OCI-LY1 (cell line): Measurements from ENCODE around the gene PAK2.

ENCODE experiments used
- H2AFZ ChIP-seq: fragments of 200-600 bp; sonication (generic), shearing (Covaris generic); 2 replicates; pipeline ENCODE4 v1.6.0; 2014; ENCODE audit warnings: antibody characterized with exemption, mild to moderate bottlenecking, low read length
- H3F3A ChIP-seq: fragments of 200-600 bp; sonication (generic), shearing (Covaris generic); 2 replicates; pipeline ENCODE4 v1.6.0; 2014; ENCODE audit warnings: mild to moderate bottlenecking, antibody characterized with exemption, low read length, moderate library complexity; ENCODE audit not compliant: insufficient read depth
- H3K27ac ChIP-seq: fragments of 200-600 bp; sonication (generic); 2 replicates; pipeline ENCODE4 v1.5.1; 2014; ENCODE audit warnings: low read length, mixed run types, mild to moderate bottlenecking, low read depth; ENCODE audit not compliant: poor library complexity, severe bottlenecking
- H3K27me3 ChIP-seq: fragments of 200-600 bp; sonication (generic); 2 replicates; pipeline ENCODE4 v1.6.0; 2014; ENCODE audit warnings: antibody characterized with exemption, mild to moderate bottlenecking, low read length, moderate library complexity; ENCODE audit not compliant: insufficient read depth
- H3K36me3 ChIP-seq: fragments of 200-600 bp; sonication (generic); 2 replicates; pipeline ENCODE4 v1.6.1; 2014; ENCODE audit warnings: mild to moderate bottlenecking, antibody characterized with exemption, low read length, moderate library complexity, mixed read lengths; ENCODE audit not compliant: insufficient read depth
- H3K4me1 ChIP-seq: fragments of 200-600 bp; sonication (generic); 2 replicates; pipeline ENCODE4 v1.5.1; 2014; ENCODE audit warnings: mild to moderate bottlenecking, low read length, moderate library complexity; ENCODE audit not compliant: insufficient read depth, severe bottlenecking
- H3K4me2 ChIP-seq: fragments of 200-600 bp; sonication (generic), shearing (Covaris generic); 2 replicates; pipeline ENCODE4 v1.6.1; 2014; ENCODE audit warnings: low read length
- H3K4me3 ChIP-seq: fragments of 200-600 bp; sonication (generic); 2 replicates; pipeline ENCODE4 v1.5.1; 2014; ENCODE audit warnings: low read length, low read depth, mild to moderate bottlenecking, mixed read lengths; ENCODE audit not compliant: poor library complexity, severe bottlenecking
- H3K79me2 ChIP-seq: fragments of 200-600 bp; shearing (Covaris generic); 2 replicates; pipeline ENCODE4 v1.6.1; 2016; ENCODE audit warnings: mixed run types, low read length, mixed read lengths; ENCODE audit not compliant: insufficient read depth
- H3K9ac ChIP-seq: fragments of 200-600 bp; sonication (generic), shearing (Covaris generic); 2 replicates; pipeline ENCODE4 v1.6.1; 2014; ENCODE audit warnings: mild to moderate bottlenecking, low read length, mixed read lengths
- H3K9me2 ChIP-seq: fragments of 200-600 bp; sonication (generic), shearing (Covaris generic); 2 replicates; pipeline ENCODE4 v1.6.1; 2014; ENCODE audit warnings: low read depth, mild to moderate bottlenecking, low read length, mixed read lengths
- H3K9me3 ChIP-seq: fragments of 200-600 bp; shearing (Covaris generic); 2 replicates; pipeline ENCODE4 v1.6.1; 2014; ENCODE audit warnings: low read length, mixed read lengths
- H4K20me1 ChIP-seq: fragments of 200-600 bp; sonication (generic), shearing (Covaris generic); 2 replicates; pipeline ENCODE4 v1.6.0; 2016; ENCODE audit warnings: mild to moderate bottlenecking, low read length; ENCODE audit not compliant: insufficient read depth
- EZH2 ChIP-seq: fragments of 200-600 bp; sonication (generic), shearing (Covaris generic); IDR thresholded peaks from 2 replicates; pipeline ENCODE4 v1.8.0; 2017; ENCODE audit warnings: borderline replicate concordance, mixed run types, mild to moderate bottlenecking, antibody characterized with exemption, low read length, moderate library complexity, mixed read lengths
- TF ChIP-seq, protein P1 (sequence below): fragments of 200-600 bp; sonication (generic), shearing (Covaris generic); IDR thresholded peaks from 2 replicates; pipeline ENCODE4 v1.5.1; 2017; ENCODE audit warnings: mild to moderate bottlenecking, antibody characterized with exemption, low read length, moderate library complexity, mixed read lengths

PAK2 gene

DNA sequence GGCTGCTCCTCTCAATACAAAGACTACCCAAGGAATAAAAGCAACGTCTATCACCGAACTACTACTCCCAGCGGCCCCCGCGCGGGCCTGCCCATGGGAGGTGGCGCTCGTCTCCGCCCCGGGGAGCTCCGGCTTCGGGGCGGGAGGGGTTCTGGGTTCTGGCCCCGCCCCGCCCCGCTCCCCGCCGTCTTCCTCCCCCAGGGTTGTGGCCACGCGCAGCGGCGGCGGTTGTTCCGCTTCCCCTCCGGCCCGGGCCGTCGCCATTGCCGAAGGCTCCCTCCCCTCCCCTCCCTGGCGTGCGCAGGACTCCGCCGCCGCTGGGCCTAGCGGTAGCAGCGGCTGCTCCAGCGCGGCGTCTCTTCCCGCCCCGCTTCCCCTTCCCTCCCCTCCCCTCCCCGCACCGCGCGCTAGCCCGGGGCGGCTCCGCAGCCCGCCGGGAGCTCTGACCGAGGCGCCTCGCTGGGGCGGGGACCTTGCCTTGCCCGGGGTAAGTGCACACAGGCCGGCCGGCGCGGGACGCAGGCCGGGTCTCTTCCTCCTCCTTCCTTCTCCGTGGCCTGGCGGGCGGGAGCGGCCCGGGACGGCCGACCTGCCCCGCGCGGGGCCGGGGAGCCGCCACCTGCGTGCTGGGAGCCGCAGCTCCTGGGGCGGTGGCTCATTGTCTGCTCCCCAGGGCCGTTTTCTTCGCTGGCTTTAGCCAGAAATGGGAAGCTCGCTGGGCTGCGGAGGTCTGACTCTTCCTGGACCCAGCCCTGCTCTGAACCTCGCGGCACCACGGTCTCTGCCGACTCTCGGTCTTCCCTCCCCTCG lies at the start of gene PAK2:
TSS of gene PAK2 (plus strand) at position 187 of the 810 bp plus-strand sequence. CDS start 42,790 bp downstream, outside the sequence.
- H3K4me2 ChIP-seq = peak within 1 kb of the TSS; percentile 90
- H3K79me2 ChIP-seq = peaks cover 49% of the 10 kb centered on the region
- H3K27me3 ChIP-seq = no peaks in the 10 kb centered on the region
- H3K9me2 ChIP-seq = no peaks in the 10 kb centered on the region
- H4K20me1 ChIP-seq = no peaks in the 10 kb centered on the region
- peak within 1 kb of the TSS; percentile 80 for H3K27ac ChIP-seq
- H3K4me3 ChIP-seq = peak within 1 kb of the TSS; percentile 88
- no peaks in the 10 kb centered on the region for H3F3A ChIP-seq
- peaks cover 19% of the 10 kb centered on the region for H3K4me1 ChIP-seq
- no peak within 1 kb of the TSS for H2AFZ ChIP-seq
- H3K9me3 ChIP-seq = peaks cover 6% of the 10 kb centered on the region
- TF ChIP-seq EZH2 = no peak
- TF ChIP-seq, protein P1, sequence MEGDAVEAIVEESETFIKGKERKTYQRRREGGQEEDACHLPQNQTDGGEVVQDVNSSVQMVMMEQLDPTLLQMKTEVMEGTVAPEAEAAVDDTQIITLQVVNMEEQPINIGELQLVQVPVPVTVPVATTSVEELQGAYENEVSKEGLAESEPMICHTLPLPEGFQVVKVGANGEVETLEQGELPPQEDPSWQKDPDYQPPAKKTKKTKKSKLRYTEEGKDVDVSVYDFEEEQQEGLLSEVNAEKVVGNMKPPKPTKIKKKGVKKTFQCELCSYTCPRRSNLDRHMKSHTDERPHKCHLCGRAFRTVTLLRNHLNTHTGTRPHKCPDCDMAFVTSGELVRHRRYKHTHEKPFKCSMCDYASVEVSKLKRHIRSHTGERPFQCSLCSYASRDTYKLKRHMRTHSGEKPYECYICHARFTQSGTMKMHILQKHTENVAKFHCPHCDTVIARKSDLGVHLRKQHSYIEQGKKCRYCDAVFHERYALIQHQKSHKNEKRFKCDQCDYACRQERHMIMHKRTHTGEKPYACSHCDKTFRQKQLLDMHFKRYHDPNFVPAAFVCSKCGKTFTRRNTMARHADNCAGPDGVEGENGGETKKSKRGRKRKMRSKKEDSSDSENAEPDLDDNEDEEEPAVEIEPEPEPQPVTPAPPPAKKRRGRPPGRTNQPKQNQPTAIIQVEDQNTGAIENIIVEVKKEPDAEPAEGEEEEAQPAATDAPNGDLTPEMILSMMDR = no peak
- H3K9ac ChIP-seq = peak within 1 kb of the TSS; percentile 95
- H3K36me3 ChIP-seq = peaks cover 22% of the 10 kb centered on the region

DNA sequence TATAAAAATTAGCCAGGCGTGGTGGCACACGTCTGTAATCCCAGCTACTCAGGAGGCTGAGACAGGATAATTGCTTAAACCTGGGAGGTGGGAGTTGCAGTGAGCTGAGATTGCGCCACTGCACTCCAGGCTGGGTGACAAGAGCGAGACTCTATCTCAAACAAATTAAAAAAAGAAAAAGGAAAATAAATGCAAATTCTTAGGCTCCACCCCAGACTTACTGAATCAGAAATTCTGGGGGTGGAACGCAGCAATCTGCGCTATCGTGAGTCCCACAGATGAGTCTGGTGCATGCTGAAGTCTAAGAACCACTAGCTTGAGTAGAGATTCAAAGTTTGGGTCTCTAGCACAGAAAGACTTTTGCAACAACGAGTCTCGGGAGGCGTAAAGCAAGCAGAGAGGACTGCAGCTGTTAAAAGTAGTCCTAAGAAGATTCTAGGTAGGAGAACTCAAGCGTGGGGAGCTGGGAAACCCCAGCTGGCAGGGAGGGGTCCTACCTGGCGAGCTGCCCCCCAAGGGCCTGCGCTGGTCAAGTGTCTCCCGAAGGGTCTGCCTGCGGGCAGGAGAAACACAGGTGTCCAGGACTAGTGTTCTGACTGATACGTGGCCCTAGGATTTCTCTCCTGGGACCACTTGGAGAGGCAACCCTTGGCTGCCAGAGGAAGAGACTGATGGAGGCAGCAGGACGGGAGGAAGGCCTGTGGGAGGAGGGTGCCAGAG lies 49.6 kb upstream of the PAK2 start:
- Histone ChIP-seq H3F3A (no peaks in the 10 kb centered on the region), H3K4me3 (no peak overlapping the region), H3K4me1 (peaks cover 2% of the 10 kb centered on the region), H3K27me3 (no peaks in the 10 kb centered on the region), H3K9me2 (no peaks in the 10 kb centered on the region), H3K36me3 (no peaks in the 10 kb centered on the region), H3K9me3 (no peaks in the 10 kb centered on the region), H3K4me2 (no peak overlapping the region), H3K9ac (no peak overlapping the region), H3K79me2 (no peaks in the 10 kb centered on the region), H2AFZ (no peak overlapping the region), H4K20me1 (no peaks in the 10 kb centered on the region), H3K27ac (no peak overlapping the region)
- TF ChIP-seq, protein P1 = no peak
- no peak for TF ChIP-seq EZH2

DNA sequence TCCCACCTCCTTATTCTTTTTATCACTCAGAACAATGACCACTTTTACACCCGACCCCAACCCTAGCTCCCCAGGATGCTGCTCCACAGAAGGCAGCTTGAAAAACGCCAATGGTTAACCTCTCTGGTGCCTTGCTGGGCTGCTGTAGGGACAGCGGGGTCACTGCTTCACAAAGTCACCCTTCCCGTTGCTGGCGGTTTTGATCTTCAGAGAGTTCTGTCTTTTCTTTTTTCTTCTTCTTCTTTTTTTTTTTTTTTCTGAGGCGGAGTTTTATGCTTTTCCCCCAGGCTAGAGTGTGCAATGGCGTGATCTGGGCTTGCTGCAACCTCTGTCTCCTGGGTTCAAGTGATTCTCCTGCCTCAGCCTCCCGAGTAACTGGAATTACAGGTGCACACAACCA lies 48.3 kb upstream of the PAK2 start:
- no peaks in the 10 kb centered on the region for H3K27me3 ChIP-seq
- H3F3A ChIP-seq = no peaks in the 10 kb centered on the region
- no peaks in the 10 kb centered on the region for H3K9me2 ChIP-seq
- TF ChIP-seq, protein P1 = no peak
- no peak for TF ChIP-seq EZH2
- no peaks in the 10 kb centered on the region for H3K9me3 ChIP-seq
- no peaks in the 10 kb centered on the region for H3K4me1 ChIP-seq
- H3K9ac ChIP-seq = no peak overlapping the region
- no peaks in the 10 kb centered on the region for H4K20me1 ChIP-seq
- no peak overlapping the region for H2AFZ ChIP-seq
- H3K4me2 ChIP-seq = no peak overlapping the region
- H3K36me3 ChIP-seq = no peaks in the 10 kb centered on the region
- H3K27ac ChIP-seq = no peak overlapping the region
- H3K79me2 ChIP-seq = no peaks in the 10 kb centered on the region
- no peak overlapping the region for H3K4me3 ChIP-seq
